Upper lobe of left lung (tissue), 4 donors: ENCODE measurements around the gene LENEP.

Source experiments
- CTCF ChIP-seq, 6 experiments: fragments of 450-650 bp in 4 of 6; fragments of 200-600 bp in 2 of 6; sonication (generic) in 2 of 6; IDR thresholded peaks; one replicate each; pipeline ENCODE4 v1.5.1; 2016 to 2019; ENCODE audit warnings: antibody characterized with exemption in 6 of 6
- EP300 ChIP-seq, 4 donors: sonication (generic); formaldehyde crosslinking; IDR thresholded peaks; one replicate each; pipeline ENCODE4 v1.5.1; 2017; ENCODE audit warnings: antibody characterized with exemption in 4 of 4, control low read depth in 2 of 4

DNA sequence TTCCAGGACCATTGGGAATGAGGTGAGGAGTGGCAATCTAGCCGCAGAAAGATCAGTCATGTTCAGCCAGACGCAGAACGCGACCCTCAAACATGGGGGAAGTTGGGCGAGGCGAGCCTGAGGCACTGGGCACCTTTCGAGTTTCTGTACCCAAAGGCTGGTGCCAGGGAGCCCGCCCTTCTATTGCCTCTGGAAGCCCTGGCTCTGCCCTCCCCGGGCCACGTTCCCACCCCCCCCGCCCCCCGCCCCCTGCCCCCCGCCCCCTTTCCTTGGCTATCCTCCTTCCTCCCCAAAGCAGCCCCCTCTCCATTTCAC, 7.0 kb downstream of the LENEP start:
- TF ChIP-seq CTCF (IDR thresholded peaks at IDR 0.05) (no peak), EP300 (IDR thresholded peaks at IDR 0.05) (no peak)
